NCI-H2196 treated with DMSO at 0.1 percent for 48 hours (cell line): ENCODE data around the gene PHACTR1.
"Not testable (repeated sequence)": the region's sequence is repeated elsewhere in the genome, so short reads cannot be mapped to it uniquely, and the experiment has no call there.

Source experiments
- DNase-seq: peaks from one replicate; lab custom pipeline; 2025; ENCODE audit not compliant: unreplicated experiment; lab: John Stamatoyannopoulos, UW

PHACTR1 gene

DNA sequence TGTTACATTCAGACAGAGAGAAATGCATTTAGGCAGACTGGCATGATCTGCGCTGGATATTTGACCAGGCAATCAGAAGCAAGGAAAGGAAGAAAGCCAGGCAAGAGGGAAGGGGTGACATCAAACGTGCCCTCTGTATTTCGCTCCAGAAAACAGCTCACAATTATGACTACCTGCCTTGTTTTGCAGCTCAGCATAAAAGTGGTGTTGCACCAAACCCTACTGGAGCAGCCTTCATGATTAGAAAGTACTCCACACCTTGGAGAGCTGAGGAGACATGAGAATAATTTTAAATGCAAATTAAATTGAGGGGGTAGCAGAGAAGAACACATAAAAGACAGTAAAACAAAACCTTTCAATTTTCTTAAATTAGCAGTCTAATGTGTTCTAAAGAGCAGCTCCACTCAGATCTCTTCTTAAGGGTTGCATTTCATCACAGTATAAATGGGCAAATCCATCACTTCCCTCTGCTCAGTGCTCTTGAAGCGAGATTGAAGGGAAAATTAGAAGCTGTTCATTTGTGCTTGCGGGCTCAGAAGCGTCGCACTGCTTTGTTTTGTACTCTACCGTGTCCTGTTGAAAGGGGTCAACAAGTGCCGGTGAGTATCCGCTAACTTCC is at the start of gene PHACTR1:
Gene PHACTR1 (plus strand): TSS at position 470 of the 619 bp plus-strand sequence.
- no peak for DNase-seq

DNA sequence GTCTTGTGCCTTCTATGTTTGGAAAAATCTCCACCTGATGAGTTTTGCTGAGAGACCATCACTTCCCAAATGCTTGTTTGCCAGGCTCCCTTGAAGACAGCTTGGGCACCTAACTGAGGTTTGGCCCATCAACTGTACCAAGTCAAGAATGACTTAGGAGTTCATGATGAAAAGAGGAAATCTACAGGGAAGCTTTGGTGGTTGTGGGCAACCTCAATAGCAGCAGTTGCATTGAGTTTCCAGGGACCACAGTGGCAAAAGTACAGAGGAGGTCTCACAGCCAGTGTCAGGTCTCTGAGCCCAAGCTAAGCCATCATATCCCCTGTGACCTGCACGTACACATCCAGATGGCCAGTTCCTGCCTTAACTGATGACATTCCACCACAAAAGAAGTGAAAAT is 49.7 kb upstream of the PHACTR1 start:
- no peak for DNase-seq

DNA sequence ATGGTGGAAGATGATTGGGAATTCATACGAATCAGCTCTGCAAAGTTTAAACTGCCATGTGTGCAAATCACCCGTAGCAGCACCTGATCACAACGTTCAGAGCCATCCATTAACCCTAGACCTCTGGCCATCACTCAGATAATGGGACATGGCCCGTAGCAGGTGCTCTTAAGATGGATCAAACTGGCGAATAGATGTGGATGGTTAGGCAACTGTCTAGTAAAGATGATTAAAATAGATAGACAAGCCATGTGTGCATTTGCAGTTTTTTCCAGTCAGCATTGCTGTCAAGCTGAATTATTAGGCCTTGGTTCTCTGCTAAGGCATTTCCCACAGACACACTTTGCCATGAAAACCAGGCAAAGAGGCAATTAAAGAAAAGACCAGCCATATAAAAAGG is 40.6 kb upstream of the PHACTR1 start:
- DNase-seq: no peak

DNA sequence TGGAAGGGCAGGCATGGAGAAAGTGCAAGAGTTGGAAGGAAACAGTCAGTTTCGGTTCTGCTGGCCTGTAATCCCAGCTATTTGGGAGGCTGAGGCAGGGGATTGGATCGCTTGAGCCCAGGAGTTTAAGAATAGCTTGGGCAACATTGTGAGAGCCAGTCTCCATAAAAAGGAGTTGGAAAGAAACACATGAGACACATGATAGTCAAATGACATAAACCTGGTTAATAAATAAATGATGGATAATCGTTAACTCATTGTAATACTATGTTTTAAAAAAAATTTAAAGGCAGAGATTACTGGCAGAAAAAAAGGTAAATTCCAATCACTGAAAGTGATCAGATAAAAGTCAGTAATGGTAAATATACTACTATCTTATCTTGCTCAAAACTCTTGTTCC is 37.2 kb upstream of the PHACTR1 start:
- no peak for DNase-seq

DNA sequence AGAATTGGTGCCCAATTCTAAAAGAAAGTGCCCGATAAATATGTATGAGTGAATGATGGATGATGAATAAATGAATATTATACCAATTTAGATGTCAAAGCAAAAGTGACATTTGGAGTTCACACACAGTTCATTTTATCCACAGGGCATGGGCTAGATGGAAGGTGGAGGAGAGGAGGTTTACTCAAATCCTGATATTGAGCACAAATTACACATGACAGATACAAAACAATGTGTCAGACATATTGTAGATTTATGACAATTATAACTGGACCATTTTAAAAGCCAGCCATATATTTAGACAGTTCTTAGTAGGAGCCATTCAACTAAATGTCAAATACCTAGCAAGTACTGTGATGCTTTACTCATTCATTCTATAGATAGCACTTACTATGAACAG is 23.4 kb upstream of the PHACTR1 start:
- no peak for DNase-seq

DNA sequence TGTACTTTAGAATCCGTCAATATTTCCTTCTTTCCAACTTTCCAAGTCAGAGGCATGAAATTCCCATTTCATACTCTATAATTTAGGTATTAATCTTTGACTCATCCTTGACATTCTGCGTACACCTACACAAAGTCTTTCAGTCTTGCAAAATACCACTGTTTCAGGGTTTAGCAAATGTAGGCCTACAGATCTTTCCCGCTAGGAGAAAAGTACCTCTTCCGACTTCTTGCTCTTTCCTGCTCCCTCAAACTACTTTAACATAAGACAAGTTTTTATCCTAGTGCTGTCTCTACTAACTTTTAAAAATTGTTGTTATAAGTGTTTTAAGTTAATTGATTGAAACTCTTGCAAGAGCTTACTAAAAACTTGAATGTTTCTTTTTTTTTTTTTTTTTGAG is 18.3 kb upstream of the PHACTR1 start:
- DNase-seq: no peak

DNA sequence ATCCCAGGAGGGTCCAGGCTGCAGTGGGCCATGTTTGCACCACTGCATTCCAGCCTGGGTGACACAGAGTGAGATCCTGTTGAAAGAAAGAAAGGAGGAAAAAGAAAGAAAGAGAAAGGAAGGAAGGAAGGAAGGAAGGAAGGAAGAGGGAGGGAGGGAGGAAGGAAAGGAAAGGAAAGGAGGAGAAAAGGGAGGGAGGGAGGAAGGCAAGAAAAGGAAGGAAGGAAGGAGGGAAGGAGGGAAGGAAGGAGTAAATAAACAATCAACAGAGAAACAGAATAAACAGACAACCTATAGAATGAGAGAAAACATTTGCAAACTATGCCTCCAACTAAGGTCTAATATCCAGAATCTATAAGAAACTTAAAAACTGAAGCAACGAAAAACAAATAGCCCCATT is 11.6 kb upstream of the PHACTR1 start:
- DNase-seq: no peak

DNA sequence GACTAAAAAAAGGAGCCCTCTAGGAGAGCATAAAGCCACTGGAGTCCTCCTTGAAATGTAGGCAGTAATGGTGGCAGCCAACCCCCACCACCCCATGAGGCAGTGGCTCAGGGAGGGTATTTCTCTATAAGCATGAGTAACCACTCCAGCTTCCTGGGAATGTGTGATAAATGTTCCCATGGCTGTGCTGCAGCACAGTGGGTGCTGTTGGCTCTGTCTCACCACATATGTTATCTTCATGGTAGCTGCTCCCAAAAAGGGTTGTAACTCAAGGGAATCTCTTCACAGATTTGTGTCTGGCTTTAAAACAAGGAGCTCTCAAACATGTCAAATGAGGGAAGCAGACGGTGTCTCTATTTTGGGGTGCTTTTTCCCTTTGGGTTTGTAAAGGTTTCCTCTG is 7.5 kb upstream of the PHACTR1 start:
- no peak for DNase-seq

DNA sequence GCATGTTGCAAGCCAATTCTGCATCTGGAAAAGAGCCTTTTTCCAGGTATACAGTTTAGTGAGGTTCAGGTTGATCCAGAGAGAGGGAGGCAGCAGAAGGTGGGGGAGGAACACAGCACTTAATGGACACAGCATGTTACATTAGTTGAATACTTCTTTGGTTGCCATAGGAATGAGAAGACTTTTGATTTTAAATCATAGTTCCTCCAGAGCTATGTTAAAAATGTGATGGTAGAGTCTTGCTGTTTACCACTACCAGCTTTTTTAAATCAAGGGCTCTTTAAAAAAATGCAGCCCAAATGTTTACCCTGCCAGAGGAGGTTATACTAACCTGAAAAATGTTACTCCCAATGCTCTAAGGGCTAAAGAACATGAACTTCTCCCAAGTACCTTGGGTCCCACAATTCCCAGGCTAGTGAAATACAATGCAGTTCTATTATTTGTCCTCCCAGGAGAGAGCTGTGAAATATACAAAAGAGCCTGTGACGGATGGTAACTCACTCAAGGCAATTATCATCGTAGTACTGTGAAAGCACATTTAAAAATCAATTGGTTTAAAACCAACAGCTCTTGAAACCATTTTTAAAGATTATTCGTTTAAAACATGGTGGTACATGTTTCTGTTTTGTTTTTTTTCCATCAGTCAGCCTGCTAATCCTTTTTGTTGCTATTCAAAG is 6.9 kb upstream of the PHACTR1 start:
- DNase-seq: no peak

DNA sequence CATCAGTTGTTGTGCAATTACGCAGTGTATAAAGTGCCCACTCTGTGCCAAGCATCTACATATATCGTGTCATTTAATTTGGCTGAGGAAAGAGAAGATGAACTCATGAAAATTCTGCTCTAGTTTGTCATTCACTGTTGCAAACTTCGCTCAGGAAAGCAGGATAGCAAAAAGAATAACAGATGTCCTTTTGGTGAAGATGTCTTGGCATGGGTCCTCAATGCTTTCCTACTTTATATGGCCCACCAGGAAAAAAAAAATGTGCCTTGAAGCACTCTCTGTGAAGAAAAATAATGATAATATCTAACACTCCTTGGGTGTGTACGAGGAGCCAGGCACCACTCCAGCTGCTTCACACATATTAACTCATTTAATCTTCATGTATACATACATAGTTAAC is 5.6 kb upstream of the PHACTR1 start:
- DNase-seq: no peak

DNA sequence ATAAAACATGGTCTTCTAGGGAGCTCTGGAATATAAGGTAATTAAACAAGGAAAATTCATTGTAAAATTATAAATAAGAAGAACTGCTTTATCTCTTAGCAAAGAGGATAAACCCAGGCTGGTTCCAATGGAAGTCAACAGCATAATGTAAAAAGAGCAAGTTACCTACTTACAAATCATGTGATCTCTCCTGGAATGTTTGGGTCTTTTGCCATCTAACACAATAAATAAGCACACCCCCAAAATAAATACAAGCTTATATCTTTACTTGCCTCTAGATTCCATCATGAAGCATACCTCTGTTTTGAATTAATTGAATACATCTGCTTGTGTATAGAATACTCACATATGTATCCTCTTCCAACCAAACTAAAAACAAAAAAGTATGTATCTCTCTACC is 2.5 kb upstream of the PHACTR1 start:
- no peak for DNase-seq

DNA sequence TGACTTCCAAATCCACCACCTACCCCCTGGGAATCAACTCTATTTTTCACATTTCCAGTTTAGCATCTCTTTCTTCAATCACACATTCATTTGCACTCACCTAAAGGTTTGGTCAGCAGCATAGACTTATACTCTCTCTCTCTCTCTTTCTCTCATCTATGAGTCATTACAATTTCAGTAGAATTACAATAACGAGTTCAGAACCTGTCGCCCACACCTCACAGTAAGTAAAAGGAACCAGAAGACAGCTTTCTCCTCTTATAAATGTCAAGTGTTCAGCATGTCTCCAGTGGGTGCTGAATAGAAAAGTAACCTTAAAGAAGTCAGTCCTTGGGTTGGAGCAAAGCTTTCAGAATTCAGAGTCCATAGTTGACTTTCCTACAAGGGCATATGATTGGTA is 1.1 kb upstream of the PHACTR1 start:
- DNase-seq: no peak

DNA sequence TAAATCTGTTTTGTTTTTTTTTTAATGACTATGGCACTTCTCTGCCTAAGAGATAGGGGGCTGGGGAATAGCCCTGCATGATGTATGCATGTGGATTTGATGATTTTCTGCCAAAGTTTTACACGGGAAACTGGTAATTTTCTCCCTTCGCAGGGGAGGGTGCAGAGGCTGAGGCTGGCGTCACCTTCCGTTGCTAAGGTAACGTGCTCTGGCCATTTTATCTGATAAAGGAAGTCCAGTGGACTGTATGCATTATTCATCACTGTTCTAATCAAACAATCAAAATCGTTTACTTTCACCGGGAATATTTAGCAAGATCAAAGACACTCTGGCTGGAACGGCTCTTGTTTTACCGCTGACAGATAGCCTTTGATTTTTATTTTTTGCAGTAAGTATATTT is 789 bp downstream of the PHACTR1 start:
- no peak for DNase-seq

DNA sequence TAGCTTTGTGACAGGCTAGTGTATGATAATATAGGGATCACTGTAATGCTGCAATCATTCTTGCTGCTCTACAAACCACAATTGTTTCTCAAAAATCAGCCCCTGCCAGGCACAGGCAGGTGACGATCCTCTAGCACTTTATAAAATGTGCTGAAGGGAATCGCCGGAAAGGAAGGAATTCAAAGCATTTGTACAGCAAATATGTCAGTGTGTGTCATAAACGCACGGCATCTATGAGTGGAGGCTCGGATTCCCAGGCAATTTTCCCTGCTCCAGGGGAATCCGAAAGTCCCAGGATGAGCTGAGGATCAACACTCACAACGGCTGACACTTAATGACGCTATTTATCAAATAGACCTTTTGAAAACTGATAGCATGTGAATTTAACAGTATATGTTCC is 1.4 kb downstream of the PHACTR1 start:
- no peak for DNase-seq

DNA sequence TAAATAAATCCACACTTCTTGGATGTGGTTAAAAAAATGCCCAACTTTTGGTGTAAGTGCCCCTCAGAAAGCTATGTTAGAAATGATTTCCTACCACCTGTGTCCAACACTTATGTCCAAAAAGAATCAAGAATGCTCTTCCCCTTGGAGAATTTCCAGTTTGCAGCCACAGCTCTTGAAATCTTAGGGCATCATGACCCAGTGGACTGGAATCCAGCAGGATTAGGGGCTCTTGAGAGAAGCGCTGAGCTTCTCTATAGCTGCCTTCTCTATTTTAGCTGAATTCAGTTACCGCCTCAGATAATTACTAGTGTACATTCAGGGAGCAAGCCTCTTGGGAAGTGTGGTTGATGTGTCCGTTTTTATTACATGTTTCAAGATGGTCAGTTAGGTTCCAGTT is 2.5 kb downstream of the PHACTR1 start:
- no peak for DNase-seq

DNA sequence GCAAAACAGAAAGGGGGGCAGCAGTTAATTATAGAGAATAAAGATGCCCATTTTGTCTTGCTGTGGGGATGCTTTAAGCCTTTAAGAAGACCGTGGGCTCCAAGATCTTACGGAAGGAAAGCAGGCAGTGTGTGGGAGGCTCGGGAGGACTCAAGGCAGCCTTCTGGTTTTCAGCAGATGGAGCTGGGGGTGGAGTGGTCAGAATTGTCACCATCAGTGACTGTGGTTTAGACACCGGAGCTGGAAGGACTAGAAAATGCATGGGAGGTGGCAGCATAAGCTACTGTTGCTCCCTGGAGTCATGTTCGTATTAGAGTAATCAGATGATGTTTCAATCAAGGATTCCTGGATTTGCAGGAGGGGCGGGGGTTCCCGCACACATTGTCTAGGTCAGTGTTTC is 3.7 kb downstream of the PHACTR1 start:
- DNase-seq: no peak

DNA sequence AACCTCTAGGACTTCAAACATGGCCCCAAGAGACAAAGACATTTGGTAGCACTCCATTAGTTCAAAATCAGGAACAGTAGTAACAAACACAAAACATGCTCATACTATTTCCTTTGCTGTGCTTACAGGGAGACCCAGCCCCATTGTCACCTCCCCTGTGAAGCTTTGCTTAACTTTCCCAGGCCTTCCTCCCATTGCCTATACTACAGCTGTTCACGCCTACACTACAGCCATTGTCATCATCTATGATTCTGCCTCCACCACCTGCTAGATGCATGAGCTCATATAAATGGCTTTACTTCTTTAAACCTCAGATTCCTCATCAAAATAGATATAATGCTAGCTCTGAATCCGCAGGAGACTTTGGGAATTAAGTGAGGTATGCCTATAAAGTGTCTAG is 8.7 kb downstream of the PHACTR1 start:
- no peak for DNase-seq

DNA sequence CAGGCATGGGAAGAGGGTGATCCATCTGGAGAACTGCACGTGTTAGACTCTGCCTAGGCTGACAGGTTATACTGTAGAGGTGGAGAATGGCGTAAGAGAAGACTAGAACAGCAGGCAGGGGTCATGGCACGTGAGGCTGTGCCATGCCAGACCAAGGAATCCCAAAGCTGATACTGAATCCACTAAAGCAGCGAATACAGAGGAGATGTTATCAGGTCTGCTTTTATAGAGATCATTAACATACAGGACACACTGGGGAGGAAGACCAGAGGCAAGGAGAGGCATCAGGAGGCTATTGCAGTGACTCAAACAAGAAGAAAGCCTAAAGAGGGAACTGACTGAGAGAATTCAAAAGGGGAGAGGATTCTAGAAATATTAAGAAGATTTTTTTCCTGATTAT is 12.9 kb downstream of the PHACTR1 start:
- no peak for DNase-seq

DNA sequence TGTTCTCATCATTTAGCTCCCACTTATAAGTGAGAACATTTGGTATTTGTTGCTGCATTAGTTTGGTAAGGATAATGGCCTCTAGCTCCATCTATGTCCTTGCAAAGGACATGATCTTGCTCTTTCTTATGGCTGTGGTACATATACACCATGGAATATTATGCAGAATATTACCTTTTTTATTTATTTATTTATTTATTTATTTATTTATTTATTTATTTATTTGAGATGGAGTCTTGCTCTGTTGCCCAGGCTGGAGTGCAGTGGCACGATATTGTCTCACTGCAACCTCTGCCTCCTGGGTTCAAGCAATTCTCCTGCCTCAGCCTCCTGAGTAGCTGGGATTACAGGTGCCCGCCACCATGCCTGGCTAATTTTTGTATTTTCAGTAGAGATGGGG is 14.2 kb downstream of the PHACTR1 start:
- not testable (repeated sequence) for DNase-seq

DNA sequence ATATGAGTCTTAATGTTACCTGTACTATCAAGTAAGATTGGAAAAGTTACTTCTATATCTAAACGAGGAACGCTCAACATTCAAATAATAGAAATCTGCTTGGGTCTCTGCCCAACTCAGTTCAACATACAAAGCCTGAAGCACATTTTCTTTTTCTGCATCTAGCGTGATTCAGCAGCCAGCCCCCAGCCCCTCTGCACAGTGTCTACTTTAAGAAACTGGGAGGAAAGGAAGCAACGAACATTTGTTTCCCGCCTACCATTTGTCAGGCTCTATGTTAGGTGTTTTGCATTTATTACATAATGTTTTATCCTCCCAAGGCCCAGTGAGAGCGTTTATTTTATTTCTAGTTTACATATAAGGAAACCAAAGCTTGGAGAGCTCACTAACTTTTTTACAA is 17.3 kb downstream of the PHACTR1 start:
- DNase-seq: no peak

DNA sequence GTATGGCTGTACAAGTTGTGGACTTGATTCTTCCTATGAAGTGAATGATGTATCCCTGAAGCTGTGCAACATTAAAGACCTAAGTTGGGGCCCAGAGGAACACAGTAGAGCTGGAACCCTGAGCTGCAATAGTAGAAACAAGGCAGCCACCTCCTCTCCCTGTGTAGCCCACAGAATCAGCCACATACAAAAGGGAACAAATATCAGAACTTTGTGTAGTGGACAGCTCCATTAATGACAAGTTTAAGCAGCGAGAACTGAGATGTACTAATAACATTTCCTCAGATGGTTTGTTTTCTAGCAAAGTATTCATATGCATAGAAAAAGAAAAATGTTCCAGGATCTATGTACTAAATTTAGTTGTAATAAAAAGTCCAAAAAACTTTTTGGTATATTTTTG is 19.2 kb downstream of the PHACTR1 start:
- no peak for DNase-seq

DNA sequence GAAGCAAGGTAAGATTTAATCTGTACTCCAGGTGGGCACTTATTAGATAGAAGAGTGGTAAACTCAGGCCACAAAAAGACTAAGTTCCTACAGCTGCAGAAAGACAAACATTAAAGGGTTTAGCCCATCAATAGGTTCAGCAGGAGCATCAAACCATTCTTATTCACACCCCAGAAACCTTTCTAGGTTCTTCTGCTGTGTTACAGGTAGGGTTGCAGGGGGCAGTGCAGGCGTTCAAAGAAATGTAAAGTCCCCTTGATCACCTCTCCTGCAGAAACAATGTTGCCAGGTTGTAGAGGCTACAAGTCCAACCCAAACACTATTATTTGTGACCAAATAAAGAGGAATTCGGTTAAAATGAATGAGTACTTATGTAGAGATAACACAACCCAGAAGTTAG is 31.8 kb downstream of the PHACTR1 start:
- DNase-seq: no peak

DNA sequence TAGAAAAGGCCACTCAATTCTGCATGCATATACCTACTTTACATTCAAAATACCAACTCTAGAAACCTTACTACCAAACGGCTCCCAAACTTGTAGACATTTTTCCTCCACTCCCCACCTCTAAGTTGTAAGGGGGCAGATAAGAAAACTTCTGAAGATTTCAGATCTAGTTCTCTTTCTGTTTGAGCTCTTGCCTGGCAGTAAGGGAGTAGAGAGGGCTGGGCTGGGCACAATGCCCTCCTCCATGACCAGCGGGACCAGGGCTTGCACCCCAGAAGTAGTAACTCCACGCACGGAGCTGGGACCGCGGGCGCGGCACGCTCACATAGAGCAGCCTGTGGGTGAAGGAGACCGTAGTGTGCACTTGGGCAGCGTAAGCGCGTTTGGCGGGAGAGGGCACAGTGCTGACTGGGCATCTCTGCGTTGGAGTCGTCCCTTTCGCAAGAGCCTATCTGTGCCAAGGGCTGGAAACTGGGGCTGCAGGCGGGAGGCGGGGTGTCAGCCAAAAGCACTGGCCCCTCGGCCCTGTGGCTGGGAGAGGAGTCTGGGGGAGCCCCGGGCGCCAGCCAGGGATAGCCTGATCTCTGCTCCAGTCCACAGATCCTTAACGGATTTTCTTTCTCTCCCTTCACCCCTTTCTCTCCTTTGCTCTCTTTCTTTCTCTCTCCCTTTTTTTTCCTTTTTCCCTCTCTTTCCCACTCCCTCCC is 32.4 kb downstream of the PHACTR1 start:
- no peak for DNase-seq
